ENCODE measurements around the gene TBL3.
"Not testable (repeated sequence)": the region's sequence is repeated elsewhere in the genome, so short reads cannot be mapped to it uniquely, and the experiment has no call there.

The TBL3 gene

GRCh38 chr16:1942810-1943726, 28.8 kb upstream of the TBL3 start, which contains the start of gene MSRB1:
Gene MSRB1, minus strand, starts transcription at chr16:1943199. Its CDS starts 43 bp downstream, at chr16:1943156.
- DNase-seq (ENCODE audit: low read depth, low spot score): peak; percentile 90

DNA sequence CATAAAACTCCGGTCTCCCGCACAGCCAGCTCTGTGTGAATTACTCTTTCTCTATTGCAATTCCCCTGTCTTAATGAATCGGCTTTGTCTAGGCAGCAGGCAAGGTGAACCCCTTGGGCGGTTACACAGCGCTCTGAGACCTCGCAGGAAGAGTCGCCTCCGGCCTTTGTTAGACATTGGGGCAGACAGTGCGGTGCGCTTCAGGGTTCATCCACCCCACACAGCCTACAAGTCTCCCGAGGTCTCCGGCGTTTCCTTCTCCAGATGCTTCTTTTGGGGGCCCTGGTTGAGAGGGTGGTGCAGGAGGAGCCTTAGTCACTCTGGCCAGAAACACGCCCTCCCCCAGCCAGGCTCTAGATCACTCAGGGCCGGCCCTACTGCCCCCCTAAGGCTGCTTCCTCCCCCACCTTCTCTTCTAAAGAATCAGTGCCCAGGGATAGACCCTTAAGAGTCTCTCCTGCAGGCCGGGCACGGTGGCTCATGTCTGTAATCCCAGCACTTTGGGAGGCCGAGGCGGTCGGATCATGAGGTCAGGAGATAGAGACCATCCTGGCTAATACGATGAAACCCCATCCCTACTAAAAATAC, 27.1 kb upstream of the TBL3 start:
- DNase-seq (ENCODE audit: low read depth, low spot score): no peak

DNA sequence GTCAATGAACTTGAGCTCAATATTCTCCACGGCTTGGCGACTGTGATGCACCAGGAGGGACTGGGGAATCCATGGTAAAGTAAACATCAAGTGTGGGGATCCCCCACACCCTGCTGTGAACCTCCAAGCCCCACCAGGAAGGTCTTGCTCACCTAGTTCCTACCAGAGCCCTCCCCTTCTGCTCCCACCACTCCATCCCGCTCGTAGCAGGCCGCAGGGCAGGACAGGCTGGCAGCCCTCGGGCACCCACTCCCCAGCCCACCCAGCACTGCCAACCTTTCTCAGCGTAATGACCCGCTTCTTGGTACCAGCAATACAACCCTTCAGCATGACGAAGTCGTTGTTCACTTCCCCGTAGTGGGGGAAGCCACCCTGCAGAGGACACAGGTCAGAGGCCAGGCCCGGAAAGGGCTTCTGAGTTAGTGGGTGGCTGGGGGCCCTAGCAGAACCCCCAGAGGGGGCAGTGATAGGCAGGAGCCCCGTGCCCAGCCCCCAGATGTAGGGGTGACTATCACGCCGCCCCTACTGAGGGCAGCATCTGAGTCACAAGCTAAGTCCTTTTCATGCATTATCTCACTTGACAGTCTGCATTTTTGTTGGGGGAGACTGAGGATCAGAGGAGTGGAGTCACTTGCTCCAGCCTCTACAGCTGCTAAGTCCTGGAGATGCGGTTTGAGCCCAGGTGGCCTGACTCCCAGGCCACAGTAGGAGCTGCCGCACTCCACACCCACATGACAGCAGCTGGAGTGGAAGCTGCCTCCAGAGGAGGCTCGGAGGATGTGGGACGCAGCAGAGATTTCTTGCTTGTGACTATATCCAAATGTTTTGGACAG, 26.1 kb upstream of the TBL3 start:
- no peak for DNase-seq (ENCODE audit: low read depth, low spot score)

DNA sequence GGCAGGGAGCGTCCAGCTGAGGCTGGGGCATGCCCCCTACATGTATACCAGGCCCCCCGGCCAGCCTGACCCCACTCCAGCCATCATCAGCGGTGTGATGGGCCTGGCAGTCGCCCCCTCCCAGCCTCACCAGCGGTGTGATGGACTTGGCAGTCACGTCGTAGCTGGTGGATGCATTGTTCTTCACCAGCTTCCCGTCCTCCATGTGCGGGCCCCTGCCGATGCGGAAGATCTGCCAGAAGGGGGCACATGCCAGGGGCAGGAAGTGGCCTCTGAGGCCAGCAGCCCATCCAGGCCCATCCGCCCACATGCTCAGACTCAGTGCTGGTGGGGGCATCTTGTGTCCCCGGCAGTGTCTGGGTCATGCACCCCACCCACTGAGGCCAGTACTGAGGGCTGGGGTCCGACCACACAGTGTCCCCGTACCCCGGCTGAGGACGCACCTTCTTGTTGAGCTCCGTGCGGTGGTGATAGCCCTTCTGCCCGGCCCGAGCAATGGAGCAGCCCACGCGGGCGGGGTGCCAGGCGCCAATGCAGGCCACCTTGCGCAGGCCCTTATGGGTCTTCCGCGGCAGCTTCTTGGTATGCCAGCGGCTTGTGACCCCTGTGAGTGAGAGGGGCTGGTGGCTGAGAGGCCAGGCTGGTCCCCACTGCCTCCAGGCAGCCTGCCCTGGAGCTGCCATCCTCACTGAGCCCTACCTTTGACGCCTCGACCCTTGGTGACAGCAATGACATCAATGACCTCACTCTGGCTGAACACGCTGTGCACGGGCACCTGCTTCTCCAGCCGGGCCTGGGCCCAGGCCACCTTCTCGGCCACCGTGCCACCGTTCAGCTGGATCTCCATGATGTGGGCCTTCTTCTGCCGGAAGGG, 25.1 kb upstream of the TBL3 start:
- DNase-seq (ENCODE audit: low read depth, low spot score): no peak

GRCh38 chr16:1947369-1947670, 24.5 kb upstream of the TBL3 start:
- DNase-seq (ENCODE audit: low read depth, low spot score): no peak

DNA sequence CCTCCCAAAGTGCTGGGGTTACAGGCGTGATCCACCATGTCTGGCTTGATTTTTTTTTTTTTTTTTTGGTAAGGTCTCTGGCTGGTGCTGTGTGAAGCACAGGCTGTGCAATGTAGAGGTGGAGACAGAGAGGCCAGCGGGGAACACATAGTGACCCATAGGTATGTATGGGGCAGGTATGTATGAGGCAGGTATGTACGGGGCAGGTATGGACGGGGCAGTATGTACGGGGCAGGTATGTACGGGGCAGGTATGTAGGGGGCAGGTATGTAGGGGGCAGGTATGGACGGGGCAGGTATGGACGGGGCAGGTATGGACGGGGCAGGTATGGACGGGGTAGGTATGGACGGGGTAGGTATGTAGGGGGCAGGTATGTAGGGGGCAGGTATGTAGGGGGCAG, 22.3 kb upstream of the TBL3 start:
- DNase-seq (ENCODE audit: low read depth, low spot score): no peak

DNA sequence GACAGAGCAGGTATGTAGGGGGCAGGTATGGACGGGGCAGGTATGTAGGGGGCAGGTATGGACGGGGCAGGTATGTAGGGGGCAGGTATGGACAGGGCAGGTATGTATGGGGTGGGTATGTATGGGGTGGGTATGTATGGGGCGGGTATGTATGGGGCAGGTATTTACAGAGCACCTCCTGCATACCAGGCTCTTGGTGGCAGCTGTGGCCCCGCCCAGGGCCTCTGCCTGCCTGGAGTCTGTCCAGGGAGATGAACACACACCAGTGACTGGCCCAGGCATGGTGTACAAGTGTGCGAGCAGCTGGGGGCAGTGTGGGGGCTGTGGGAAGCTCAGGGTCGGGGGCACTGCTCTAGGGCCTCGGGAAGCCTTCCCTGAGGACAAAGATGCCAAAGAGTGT, 21.8 kb upstream of the TBL3 start:
- DNase-seq (ENCODE audit: low read depth, low spot score): no peak

DNA sequence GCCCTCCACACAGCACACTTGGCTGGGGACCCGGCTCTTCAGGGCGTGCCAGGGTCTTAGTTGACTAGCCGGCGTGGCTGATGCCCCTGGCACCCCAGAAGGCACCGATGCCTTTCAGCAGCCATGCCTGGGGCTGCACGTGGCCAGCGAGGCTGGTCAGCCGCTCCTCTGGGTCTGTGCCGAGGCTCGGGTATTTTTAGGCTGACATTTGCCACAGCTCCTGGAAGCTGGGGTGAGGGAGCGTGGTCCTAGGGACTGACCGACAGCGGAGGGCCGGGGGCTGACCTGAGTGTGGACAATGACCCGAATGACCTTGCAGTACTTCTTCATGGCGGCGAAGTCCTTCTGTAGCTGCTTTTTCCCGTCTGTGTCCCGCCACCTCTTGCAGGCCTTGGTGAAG, 21.3 kb upstream of the TBL3 start:
- DNase-seq (ENCODE audit: low read depth, low spot score): no peak

DNA sequence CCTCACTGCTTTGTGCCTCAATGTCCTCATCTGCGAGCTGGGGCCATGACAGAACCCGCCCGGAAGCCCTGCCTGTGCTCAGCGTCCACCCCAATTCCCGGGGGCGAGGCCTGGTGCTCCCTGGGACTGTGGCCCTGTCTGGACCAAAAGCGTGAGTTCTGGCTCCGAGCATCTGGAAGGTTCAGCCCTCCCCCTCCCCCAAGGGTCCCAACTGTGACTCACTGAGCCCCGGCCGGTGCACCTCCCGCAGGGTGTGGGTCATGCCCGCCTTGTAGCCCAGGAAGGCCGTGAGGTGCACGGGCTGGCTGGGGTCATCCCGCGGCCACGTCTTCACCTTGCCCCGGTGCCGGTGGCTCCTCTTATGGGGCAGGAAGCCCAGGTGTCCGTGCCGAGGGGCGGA, 18.1 kb upstream of the TBL3 start:
- DNase-seq (ENCODE audit: low read depth, low spot score): no peak

DNA sequence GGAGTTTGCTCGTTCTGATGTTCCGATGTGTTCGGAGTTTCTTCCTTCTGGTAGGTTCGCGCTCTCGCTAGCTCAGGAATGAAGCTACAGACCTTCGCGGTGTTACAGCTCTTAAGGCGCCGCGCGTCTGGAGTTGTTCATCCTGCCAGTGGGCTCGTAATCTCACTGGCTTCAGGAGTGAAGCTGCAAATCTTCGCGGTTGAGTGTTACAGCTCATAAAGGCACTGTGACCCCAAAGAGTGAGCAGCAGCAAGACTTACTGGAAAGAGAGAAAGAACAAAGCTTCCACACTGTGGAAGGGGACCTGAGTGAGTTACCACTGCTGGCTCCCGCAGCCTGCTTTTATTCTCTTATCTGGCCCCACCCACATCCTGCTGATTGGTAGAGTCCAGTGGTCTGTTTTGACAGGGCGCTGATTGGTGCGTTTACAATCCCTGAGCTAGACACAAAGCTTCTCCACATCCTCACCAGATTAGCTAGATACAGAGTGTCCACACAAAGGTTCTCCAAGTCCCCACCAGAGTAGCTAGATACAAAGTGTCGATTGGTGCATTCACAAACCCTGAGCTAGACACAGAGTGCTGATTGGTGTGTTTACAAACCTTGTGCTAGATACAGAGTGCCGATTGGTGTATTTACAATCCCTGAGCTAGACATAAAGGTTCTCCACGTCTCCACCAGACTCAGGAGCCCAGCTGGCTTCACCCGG, 14.3 kb upstream of the TBL3 start:
- DNase-seq (ENCODE audit: low read depth, low spot score): not testable (repeated sequence)

GRCh38 chr16:1958143-1958491, 13.7 kb upstream of the TBL3 start:
- DNase-seq (ENCODE audit: low read depth, low spot score): not testable (repeated sequence)

DNA sequence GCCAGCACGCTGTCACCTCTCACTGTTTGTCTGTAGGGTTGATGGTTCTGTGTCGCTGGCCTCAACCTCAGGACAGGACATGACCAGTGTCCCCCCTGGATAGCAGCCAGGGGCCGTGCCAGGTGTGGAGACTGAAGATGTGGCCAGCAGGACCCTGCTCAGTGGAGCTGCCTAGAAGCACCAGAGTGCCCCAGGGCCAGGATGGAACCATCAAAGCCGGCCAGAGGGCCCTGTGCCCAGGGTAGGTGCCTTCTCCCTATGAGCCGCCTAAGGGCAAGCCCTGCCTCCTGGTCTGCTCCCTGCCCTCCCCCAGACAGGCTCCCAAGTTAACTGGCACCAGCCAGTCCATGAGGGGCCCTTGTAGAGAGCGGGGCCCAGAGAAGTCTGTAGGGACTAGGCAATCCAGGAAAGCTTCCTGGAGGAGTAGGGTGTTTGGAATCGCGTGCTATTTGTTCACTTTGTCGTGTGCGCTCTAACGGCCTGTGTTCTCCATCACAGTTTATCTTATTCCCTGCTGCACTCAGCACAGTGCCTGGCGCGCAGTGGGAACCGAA, 13.1 kb upstream of the TBL3 start:
- DNase-seq (ENCODE audit: low read depth, low spot score): no peak

DNA sequence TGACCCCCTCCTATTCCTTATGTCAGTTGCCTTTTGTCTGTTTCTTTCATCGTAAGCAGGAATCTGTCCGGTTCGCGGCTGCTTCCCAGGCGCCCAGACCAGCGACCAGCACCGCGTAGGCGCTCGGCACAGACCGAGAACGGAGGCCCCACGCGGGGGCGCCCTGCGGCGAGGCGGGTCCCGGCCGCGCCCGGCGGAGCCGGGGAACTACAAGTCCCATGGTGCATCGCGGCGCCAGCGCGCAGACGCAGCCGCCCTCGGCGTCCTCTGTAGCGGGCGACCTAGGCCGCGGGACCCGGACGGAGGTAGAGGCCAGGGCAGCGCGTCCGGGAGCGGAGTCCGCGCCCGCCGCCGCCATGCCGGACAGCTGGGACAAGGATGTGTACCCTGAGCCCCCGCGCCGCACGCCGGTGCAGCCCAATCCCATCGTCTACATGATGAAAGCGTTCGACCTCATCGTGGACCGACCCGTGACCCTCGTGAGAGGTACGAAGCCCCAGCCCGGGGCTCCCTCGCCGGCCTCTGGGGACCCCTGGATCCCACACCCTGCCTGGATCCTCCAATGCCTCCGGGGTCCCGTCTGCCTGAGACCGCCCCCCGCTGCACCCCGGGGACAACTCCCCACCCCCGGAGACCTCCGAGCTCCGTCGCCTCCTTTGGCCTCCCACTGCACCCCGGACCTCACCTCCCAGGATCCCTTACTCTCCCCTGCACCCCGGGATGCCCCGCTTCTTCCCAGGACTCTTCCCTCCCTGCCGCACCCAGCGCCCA, 12.4 kb upstream of the TBL3 start, which contains the start of gene NDUFB10:
Gene NDUFB10 (plus strand): TSS at position 270 of the 771 bp plus-strand sequence. CDS start 87 bp downstream, at position 357.
- no peak for DNase-seq (ENCODE audit: low read depth, low spot score)

GRCh38 chr16:1960665-1961630, 10.9 kb upstream of the TBL3 start:
- no peak for DNase-seq (ENCODE audit: low read depth, low spot score)

GRCh38 chr16:1961651-1962067, 10.2 kb upstream of the TBL3 start:
- no peak for DNase-seq (ENCODE audit: low read depth, low spot score)

GRCh38 chr16:1962161-1963153, 9.4 kb upstream of the TBL3 start:
- not testable (repeated sequence) for DNase-seq (ENCODE audit: low read depth, low spot score)

Measured in brain pericyte (primary cell).